ENCODE results near the gene CEMP1.
A peak's percentile ranks its signal among the peaks of the same experiment; 100 is the strongest.

CEMP1 gene

DNA sequence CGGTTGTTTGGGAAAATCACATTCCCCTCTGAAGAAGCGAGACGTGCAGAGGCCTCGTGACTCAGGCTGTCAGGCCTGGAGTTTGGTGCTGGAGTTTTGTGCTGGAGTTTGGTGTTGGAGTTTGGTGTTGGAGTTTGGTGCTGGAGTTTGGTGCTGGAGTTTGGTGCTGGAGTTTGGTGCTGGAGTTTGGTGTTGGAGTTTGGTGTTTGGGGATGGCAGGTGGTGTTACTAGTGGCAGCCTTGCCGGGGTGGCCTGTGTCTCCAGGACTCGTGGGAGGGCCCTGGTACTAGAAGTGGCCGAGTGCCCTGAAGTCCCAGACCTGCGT is 43.7 kb downstream of the CEMP1 start:
- POLR2A ChIA-PET (ENCODE audit: low non-redundant PET), result no interaction called here
- CTCF ChIA-PET, result no interaction called here
- 0 out of 2 replicates have a peak overlapping the region, but pooled peaks have one; percentile 3 for H3K27ac ChIP-seq
- TF ChIP-seq CTCF (conservative IDR thresholded peaks at IDR 0.05; ENCODE audit: low read depth), result no peak
- no peak for DNase-seq (ENCODE audit: low spot score)

DNA sequence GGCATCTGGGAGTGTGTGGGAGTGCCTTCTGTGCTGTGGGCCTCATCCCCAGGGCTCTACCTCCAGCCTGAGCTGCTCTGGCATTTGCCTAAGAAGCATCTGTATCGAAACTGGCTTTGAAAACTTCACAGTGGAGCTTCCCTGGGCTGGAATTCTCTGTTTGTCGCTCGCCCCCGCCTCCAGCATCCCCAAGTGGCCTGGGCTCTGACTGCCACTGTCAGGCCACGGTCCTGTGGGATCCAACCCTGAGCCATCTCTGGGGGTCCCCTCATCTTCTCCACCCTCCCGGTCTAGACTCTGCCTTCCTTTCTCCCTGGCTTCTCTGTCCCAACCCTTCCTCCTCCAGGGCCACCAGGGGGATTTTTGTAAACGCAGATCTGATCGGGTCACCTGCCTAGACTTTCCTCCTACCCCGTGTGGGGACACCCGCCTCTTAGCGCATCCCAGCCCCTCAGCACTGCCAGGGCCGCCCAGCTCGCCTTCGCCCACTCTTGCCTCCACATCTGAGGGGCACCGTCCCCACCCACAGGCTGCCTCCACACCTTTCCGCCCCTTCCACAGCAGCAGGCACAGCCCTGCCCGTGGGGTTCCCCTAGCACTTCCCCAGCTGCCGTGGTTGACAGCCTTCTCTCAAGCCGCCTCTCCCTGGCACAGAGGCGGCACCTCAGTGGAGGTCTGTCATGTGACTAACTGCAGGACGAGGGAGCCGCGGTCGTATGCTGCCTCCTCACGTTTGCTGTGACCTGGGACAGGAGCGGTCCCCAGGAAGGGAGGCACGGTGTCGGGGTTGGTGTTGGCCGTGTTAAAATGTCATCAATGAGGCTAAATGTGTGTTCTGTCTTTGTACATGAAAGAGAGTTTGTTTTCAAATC is 44.3 kb downstream of the CEMP1 start:
- 0 out of 2 replicates have a peak overlapping the region, but pooled peaks have one; percentile 3 for H3K27ac ChIP-seq
- DNase-seq (ENCODE audit: low spot score), result no peak
- POLR2A ChIA-PET (ENCODE audit: low non-redundant PET), result no interaction called here
- CTCF ChIA-PET, result no interaction called here
- TF ChIP-seq CTCF (conservative IDR thresholded peaks at IDR 0.05; ENCODE audit: low read depth), result no peak

- ChIA-PET POLR2A (ENCODE audit: low non-redundant PET) (no interaction called here), CTCF (interaction anchor here (2.1 kb wide), 1 partner anchor 15 kb away, joined by 6 read pairs; no protein-coding TSS in a partner anchor)
- no peak for TF ChIP-seq CTCF (conservative IDR thresholded peaks at IDR 0.05; ENCODE audit: low read depth)
- no peak overlapping the region for H3K27ac ChIP-seq
- no peak for DNase-seq (ENCODE audit: low spot score)
Observed at GRCh38 chr16:2485811-2486507, 45.2 kb downstream of the CEMP1 start.

- CTCF ChIA-PET, result interaction anchor here (0.6 to 2.1 kb wide), 2 partner anchors 16 to 657 kb away, joined by 3 to 6 read pairs; no protein-coding TSS in a partner anchor
- POLR2A ChIA-PET (ENCODE audit: low non-redundant PET), result no interaction called here
- TF ChIP-seq CTCF (conservative IDR thresholded peaks at IDR 0.05; ENCODE audit: low read depth), result no peak
- no peak for DNase-seq (ENCODE audit: low spot score)
- H3K27ac ChIP-seq, result peak overlapping the region; percentile 7; the same call in 1 of the 2 replicates
Observed at GRCh38 chr16:2484898-2485508, 46.2 kb downstream of the CEMP1 start.

GRCh38 chr16:2483939-2484897 is 47.0 kb downstream of the CEMP1 start:
- no peak for TF ChIP-seq CTCF (conservative IDR thresholded peaks at IDR 0.05; ENCODE audit: low read depth)
- ChIA-PET POLR2A (ENCODE audit: low non-redundant PET) (no interaction called here), CTCF (interaction anchor here (0.6 to 2.1 kb wide), 3 partner anchors 16 to 656 kb away, joined by 3 to 8 read pairs (median 6); no protein-coding TSS in a partner anchor)
- H3K27ac ChIP-seq, result peak overlapping the region; percentile 50; the same call in 1 of the 2 replicates
- DNase-seq (ENCODE audit: low spot score), result no peak

All from RWPE1 (cell line).